Gastrocnemius medialis (tissue), 4 donors: ENCODE results near the gene DDIT4. TPM values are rescaled to one million over a fixed set of nuclear protein-coding genes. Genes with fewer than 3 reads are reported as not detected.
"Not testable (repeated sequence)": the region's sequence is repeated elsewhere in the genome, so short reads cannot be mapped to it uniquely, and the experiment has no call there.

Experiments used
- ATAC-seq, 2 donors: fragments of 150-250 bp; one replicate each; pipeline ENCODE4 v1.9.1; 2016
- DNase-seq, 2 donors: peaks; one replicate each; pipeline ENCODE4 v3.0.0-alpha.2; 2019
- H3K27ac ChIP-seq, 4 donors: fragments of 200-600 bp; sonication (generic); 1 replicate in 1 of 4; 2 replicates in 3 of 4; pipeline ENCODE4 v1.5.1; 2016 to 2018; ENCODE audit warnings: mild to moderate bottlenecking in 2 of 4, moderate library complexity in 1 of 4
- H3K27me3 ChIP-seq, 3 donors: fragments of 200-600 bp; sonication (generic) in 2 of 3; 1 replicate in 1 of 3; 2 replicates in 2 of 3; pipeline versions ENCODE4 v1.5.1 to v1.6.0; 2016 to 2019; ENCODE audit warnings: mild to moderate bottlenecking in 1 of 3, moderate library complexity in 1 of 3
- H3K36me3 ChIP-seq, 2 donors: fragments of 200-600 bp; sonication (generic) in 1 of 2; one replicate each; pipeline ENCODE4 v1.5.1; 2017 to 2018
- H3K4me1 ChIP-seq, 2 donors: fragments of 200-600 bp; sonication (generic) in 1 of 2; one replicate each; pipeline ENCODE4 v1.5.1; 2016 to 2017; ENCODE audit warnings: mild to moderate bottlenecking in 2 of 2
- H3K4me3 ChIP-seq, 4 donors: fragments of 200-600 bp; sonication (generic) in 3 of 4; 1 replicate in 1 of 4; 2 replicates in 3 of 4; pipeline ENCODE4 v1.5.1; 2016 to 2019; ENCODE audit warnings: mild to moderate bottlenecking in 2 of 4
- H3K9me3 ChIP-seq, 3 donors: fragments of 200-600 bp; sonication (generic) in 2 of 3; 1 replicate in 1 of 3; 2 replicates in 2 of 3; pipeline ENCODE4 v1.5.1; 2016 to 2019
- POLR2A ChIP-seq, 2 donors: fragments of 450-650 bp; IDR thresholded peaks; one replicate each; pipeline ENCODE4 v1.6.1; 2017; ENCODE audit warnings: antibody characterized with exemption in 2 of 2, mild to moderate bottlenecking in 2 of 2, moderate library complexity in 2 of 2
- in situ Hi-C, 4 donors: fragments of 200-750 bp; cut with MboI; loops; one replicate each; pipeline versions ENCODE4 v1.15.0 to v1.8.0; 2017; ENCODE audit warnings: low sequenced_read_pairs in 4 of 4
- intact Hi-C: fragments of 100-400 bp; cut with DNase I; formaldehyde crosslinking; loops from one replicate; pipeline ENCODE4 v1.15.1; 2023; ENCODE audit warnings: low total_unique reads
- total RNA-seq, 4 donors: library from RNA; depleted of rRNA; stranded (reverse); fragments of >200 nt; gene quantifications; one replicate each; pipeline versions ENCODE4 v1.1.0 to v1.2.3, GENCODE V29; 2016
- TF ChIP-seq, protein P1 (sequence below), 5 experiments: fragments of 450-650 bp in 3 of 5; fragments of 200-600 bp in 2 of 5; sonication (generic) in 2 of 5; IDR thresholded peaks in 4 of 5; conservative IDR thresholded peaks in 1 of 5; 1 replicate in 4 of 5; 2 replicates in 1 of 5; pipeline ENCODE4 v1.5.1; 2016 to 2019; ENCODE audit warnings: antibody characterized with exemption in 5 of 5, mild to moderate bottlenecking in 3 of 5, moderate library complexity in 3 of 5

Gene DDIT4
- total RNA-seq, 4 donors from 2014 or later: 296 to 667 (median 319) TPM

DNA sequence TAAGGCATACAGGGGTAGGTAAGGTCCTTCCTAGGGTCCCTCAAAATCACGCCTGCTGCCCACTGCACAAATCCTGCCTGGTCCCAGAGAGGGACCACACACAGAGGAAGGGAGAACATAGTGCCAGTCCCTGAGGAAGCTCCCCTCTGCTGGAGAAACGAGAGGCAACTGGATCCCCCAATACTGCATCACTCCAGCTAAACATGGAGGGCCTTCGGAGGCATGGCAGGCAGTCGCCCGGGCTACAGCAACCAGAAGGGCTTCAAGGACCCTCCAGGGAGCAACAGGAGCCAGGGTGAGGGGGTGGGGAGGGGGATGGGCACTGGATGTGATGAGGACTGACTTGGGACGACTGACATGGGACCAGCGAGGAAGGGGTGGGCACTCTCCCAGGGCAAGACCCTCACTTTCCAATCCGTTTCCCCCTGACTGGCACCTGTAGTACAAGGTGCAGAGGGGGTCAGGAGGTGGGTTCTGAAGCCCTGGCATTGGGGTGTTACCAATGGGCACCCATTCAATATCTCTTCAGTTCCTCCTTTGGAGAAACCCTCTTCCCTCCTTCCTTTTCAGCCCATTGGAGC, 21.7 kb downstream of the DDIT4 start:
- intact Hi-C loops: no loop called here
- ATAC-seq (no peak), DNase-seq (no peak)
- Histone ChIP-seq H3K9me3 (no peaks in the 10 kb centered on the region), H3K4me1 (peaks cover 4 to 12% of the 10 kb centered on the region in 2 donors), H3K4me3 (no peak overlapping the region), H3K27me3 (no peaks in the 10 kb centered on the region), H3K27ac (no peak overlapping the region), H3K36me3 (no peaks in the 10 kb centered on the region)
- no peak for TF ChIP-seq POLR2A (IDR thresholded peaks at IDR 0.05)
- in situ Hi-C loops: no loop called here

DNA sequence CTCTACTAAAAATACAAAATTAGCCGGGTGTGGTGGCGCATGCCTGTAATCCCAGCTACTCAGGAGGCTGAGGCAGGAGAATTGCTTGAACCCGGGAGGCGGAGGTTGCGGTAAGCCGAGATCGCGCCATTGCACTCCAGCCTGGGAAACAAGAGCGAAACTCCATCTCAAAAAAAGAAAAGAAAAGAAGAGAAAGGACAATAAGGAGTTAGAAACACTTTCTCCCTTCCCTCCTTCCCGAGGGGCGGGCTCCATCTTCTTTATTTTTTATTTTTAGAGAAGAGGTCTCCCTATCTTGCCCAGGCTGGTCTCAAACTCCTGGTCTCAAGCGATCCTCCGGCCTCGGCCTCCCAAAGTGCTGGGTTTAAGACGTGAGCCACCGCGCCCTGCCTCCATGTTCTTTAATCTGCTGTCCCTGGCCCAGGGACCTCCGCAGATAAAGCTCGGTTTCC, 23.1 kb downstream of the DDIT4 start:
- H3K9me3 ChIP-seq, intact Hi-C loops: not testable (repeated sequence)

DNA sequence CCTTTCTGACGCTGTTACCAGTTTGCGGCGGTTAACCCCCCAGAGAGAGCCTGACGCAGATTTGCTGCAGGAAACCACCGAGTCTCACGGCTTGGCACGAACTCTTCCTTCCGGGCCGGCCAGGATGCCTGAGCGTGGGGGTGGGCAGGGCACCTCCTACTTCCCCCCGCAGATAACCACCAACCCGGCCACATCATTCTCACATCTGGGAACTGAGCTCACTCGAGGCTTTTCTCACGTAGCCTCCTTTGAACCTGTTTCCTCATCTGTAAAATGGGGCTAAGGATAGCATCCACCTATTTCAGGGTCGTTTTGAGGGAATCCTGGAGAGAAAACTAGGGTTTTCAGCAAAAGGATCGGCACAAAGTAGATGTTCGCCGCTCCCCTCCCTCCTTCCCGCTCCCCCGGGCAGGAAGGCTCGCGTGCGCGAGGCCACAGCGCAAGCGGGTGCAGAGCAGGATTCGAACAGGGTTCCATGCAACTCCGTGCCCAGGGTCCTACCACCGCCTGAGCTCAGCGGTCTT, 23.6 kb downstream of the DDIT4 start:
- in situ Hi-C loops (no loop called here), intact Hi-C loops (no loop called here)
- peak overlapping the region; percentile 76 to 86 (median 82) for H3K27ac ChIP-seq
- ATAC-seq: peak; percentile 43
- no peaks in the 10 kb centered on the region for H3K27me3 ChIP-seq
- no peak for TF ChIP-seq POLR2A (IDR thresholded peaks at IDR 0.05)
- TF ChIP-seq, protein P1, sequence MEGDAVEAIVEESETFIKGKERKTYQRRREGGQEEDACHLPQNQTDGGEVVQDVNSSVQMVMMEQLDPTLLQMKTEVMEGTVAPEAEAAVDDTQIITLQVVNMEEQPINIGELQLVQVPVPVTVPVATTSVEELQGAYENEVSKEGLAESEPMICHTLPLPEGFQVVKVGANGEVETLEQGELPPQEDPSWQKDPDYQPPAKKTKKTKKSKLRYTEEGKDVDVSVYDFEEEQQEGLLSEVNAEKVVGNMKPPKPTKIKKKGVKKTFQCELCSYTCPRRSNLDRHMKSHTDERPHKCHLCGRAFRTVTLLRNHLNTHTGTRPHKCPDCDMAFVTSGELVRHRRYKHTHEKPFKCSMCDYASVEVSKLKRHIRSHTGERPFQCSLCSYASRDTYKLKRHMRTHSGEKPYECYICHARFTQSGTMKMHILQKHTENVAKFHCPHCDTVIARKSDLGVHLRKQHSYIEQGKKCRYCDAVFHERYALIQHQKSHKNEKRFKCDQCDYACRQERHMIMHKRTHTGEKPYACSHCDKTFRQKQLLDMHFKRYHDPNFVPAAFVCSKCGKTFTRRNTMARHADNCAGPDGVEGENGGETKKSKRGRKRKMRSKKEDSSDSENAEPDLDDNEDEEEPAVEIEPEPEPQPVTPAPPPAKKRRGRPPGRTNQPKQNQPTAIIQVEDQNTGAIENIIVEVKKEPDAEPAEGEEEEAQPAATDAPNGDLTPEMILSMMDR (IDR thresholded peaks at IDR 0.05 in 4 of 5, conservative IDR thresholded peaks at IDR 0.05 in 1 of 5): no peak
- peak overlapping the region; percentile 61 to 81 (median 68) for H3K4me3 ChIP-seq
- H3K9me3 ChIP-seq: no peaks in the 10 kb centered on the region
- peak; percentile 61 to 76 for DNase-seq
- peaks cover 4 to 12% of the 10 kb centered on the region in 2 donors for H3K4me1 ChIP-seq
- H3K36me3 ChIP-seq: no peaks in the 10 kb centered on the region

More for the DNA sequence above, 23.1 kb downstream of the DDIT4 start:
- ATAC-seq, in situ Hi-C loops, H3K36me3 ChIP-seq, H3K27me3 ChIP-seq, DNase-seq: not testable (repeated sequence)
- Histone ChIP-seq H3K4me1 (peaks cover 4 to 12% of the 10 kb centered on the region in 2 donors), H3K4me3 (peak overlapping the region in 3 of 4 donors; percentile 61 to 81 (median 64)), H3K27ac (peak overlapping the region; percentile 76 to 86 (median 82))
- peak in 1 of 2 donors; percentile 36 for TF ChIP-seq POLR2A (IDR thresholded peaks at IDR 0.05)

DNA sequence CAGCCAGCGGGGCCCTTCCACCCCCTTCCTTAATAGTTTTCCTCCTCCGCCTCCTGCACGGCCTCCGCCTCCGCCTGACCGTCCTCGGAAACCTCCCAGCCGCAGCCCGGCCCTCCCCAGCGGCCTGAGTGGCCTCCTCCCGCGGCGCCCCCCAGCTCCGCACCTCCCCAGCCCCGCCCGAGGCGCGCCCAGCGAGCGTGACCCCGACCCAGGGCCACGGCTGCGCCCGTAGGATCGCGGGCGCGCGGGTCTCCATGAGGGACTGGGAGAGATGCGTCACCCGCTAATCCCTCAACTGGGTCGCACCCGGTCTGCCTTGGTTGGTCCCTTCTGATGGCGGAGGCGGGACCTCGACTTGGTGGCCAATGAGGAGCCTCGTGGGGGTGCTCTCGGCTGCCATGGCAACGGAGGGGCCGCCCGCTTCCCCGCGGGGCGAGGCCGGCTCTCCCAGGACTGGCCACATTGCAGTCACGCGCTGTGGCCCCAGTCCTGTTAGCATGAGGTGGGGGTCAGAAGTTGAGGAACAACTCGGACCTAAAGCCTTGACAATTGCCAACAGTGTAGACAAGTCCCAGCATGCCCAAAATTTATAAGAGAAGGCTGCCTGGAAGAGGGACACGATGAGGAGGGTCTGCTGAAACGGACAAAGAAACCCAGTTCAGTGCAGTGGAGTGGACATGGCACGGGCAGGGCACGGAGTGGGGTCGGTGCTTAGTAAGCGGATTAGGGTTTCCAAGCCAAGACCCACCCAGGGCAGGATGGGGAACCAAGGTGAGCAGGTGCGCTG, 24.3 kb downstream of the DDIT4 start:
- peaks cover 4 to 12% of the 10 kb centered on the region in 2 donors for H3K4me1 ChIP-seq
- H3K27me3 ChIP-seq: no peaks in the 10 kb centered on the region
- ATAC-seq (peak; percentile 94), DNase-seq (peak; percentile 93 to 94)
- in situ Hi-C loops: no loop called here
- peak overlapping the region; percentile 61 to 81 (median 68) for H3K4me3 ChIP-seq
- peak overlapping the region; percentile 76 to 86 (median 82) for H3K27ac ChIP-seq
- intact Hi-C loops: no loop called here
- no peaks in the 10 kb centered on the region for H3K36me3 ChIP-seq
- peak; percentile 79 to 81 for TF ChIP-seq POLR2A (IDR thresholded peaks at IDR 0.05)
- TF ChIP-seq, protein P1 (IDR thresholded peaks at IDR 0.05 in 4 of 5, conservative IDR thresholded peaks at IDR 0.05 in 1 of 5): no peak
- H3K9me3 ChIP-seq: no peaks in the 10 kb centered on the region

DNA sequence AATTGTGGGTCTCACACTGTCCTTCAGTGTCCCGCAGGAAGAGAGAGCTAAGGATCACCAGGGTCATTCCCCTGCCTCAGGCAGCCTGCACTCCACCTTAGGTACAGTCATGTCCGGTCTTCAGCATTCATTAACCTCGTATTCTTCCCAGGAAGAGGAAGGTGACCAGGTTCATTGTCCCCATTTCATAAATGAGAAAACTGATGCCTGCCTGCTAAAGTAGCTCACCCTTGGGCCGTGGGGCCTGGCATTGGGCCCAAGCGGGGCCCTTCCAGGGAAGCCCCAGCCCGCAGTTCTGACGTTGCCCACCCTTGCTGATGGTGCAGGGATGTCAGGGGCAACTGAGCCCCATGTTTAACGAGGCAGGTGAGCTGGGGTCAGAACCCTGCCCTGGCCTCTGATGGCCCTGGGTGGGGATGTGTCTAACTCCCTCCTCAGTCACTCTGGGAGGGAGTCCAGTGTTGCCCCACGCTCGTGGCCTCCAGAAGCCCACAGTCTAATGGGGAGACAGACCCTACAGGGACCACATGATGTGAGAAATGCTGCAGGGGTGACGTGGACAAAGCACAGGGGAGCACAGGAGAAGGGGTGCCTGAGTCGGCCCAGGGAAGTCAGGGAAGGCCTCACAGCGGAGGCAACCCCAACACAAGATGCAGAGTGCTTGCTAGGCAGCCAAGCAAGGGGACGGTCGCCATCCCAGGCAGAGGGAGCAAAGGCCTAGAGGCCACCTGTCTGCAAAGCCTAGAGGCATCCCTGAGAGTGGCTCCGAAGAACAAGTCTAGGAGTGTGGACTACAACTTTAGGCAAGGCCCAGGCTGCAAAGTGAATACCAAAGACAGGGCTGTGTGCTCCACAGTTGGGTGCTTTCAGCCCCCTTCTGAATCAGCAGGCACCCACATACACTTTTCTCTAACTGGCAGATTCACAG, 25.1 kb downstream of the DDIT4 start:
- no peaks in the 10 kb centered on the region for H3K36me3 ChIP-seq
- DNase-seq (no peak), ATAC-seq (no peak)
- in situ Hi-C loops (no loop called here), intact Hi-C loops (no loop called here)
- H3K4me3 ChIP-seq: no peak overlapping the region
- H3K4me1 ChIP-seq: peaks cover 4 to 12% of the 10 kb centered on the region in 2 donors
- H3K27me3 ChIP-seq: no peaks in the 10 kb centered on the region
- H3K9me3 ChIP-seq: no peaks in the 10 kb centered on the region
- H3K27ac ChIP-seq: peak overlapping the region; percentile 76 to 86 (median 82)
- TF ChIP-seq, protein P1 (IDR thresholded peaks at IDR 0.05 in 4 of 5, conservative IDR thresholded peaks at IDR 0.05 in 1 of 5): no peak
- TF ChIP-seq POLR2A (IDR thresholded peaks at IDR 0.05): no peak
